HG03064 (cell line): ENCODE measurements around the gene TRIM9.
"Not testable (repeated sequence)": the region's sequence is repeated elsewhere in the genome, so short reads cannot be mapped to it uniquely, and the experiment has no call there.

Source experiments
- ATAC-seq: cut with Tn5 transposase; IDR thresholded peaks from one replicate; pipeline ENCODE4 v1.9.1; 2021; ENCODE audit warnings: low read depth; ENCODE audit not compliant: unreplicated experiment

Gene TRIM9

GRCh38 chr14:50970886-50971781 is 123.8 kb downstream of the TRIM9 start:
- ATAC-seq, result no peak

- ATAC-seq, result no peak
These were observed 127.1 kb downstream of the TRIM9 start for GRCh38 chr14:50967790-50968189.

GRCh38 chr14:50967103-50967502 is 127.8 kb downstream of the TRIM9 start:
- no peak for ATAC-seq

- ATAC-seq, result no peak
These were observed 130.1 kb downstream of the TRIM9 start for GRCh38 chr14:50964683-50965390.

GRCh38 chr14:50963919-50964318 is 131.0 kb downstream of the TRIM9 start:
- no peak for ATAC-seq

- no peak for ATAC-seq
These were observed 133.2 kb downstream of the TRIM9 start for GRCh38 chr14:50961605-50962221.

GRCh38 chr14:50957296-50957695 is 137.6 kb downstream of the TRIM9 start:
- no peak for ATAC-seq

- not testable (repeated sequence) for ATAC-seq
These were observed 138.5 kb downstream of the TRIM9 start for GRCh38 chr14:50956421-50956820.

GRCh38 chr14:50955373-50956043 is 139.4 kb downstream of the TRIM9 start:
- ATAC-seq, result no peak

GRCh38 chr14:50954811-50955372 is 140.0 kb downstream of the TRIM9 start:
- ATAC-seq, result no peak

- no peak for ATAC-seq
These were observed 141.4 kb downstream of the TRIM9 start for GRCh38 chr14:50953502-50953901.

- ATAC-seq, result no peak
These were observed 143.9 kb downstream of the TRIM9 start for GRCh38 chr14:50951032-50951431.

GRCh38 chr14:50948205-50948604 is 146.7 kb downstream of the TRIM9 start:
- ATAC-seq, result no peak

- ATAC-seq, result no peak
These were observed 147.5 kb downstream of the TRIM9 start for GRCh38 chr14:50947446-50947845.

- no peak for ATAC-seq
These were observed 148.5 kb downstream of the TRIM9 start for GRCh38 chr14:50946234-50946935.

GRCh38 chr14:50944647-50945413 is 150.1 kb downstream of the TRIM9 start:
- no peak for ATAC-seq

GRCh38 chr14:50943943-50944646 is 150.8 kb downstream of the TRIM9 start, which contains the start of gene PYGL:
Gene PYGL, minus strand, starts transcription at chr14:50944483. Its CDS starts 80 bp downstream, at chr14:50944403.
- no peak for ATAC-seq

- ATAC-seq, result no peak
These were observed 151.5 kb downstream of the TRIM9 start for GRCh38 chr14:50943261-50943942.
